GM18868 (cell line): Measurements from ENCODE around the gene PPP3CA.
"Not testable (repeated sequence)": the region's sequence is repeated elsewhere in the genome, so short reads cannot be mapped to it uniquely, and the experiment has no call there.

Experiments used
- ATAC-seq: cut with Tn5 transposase; IDR thresholded peaks from one replicate; pipeline ENCODE4 v1.9.1; 2021; ENCODE audit warnings: mild to moderate bottlenecking, moderate library complexity; ENCODE audit not compliant: unreplicated experiment

The PPP3CA gene

DNA sequence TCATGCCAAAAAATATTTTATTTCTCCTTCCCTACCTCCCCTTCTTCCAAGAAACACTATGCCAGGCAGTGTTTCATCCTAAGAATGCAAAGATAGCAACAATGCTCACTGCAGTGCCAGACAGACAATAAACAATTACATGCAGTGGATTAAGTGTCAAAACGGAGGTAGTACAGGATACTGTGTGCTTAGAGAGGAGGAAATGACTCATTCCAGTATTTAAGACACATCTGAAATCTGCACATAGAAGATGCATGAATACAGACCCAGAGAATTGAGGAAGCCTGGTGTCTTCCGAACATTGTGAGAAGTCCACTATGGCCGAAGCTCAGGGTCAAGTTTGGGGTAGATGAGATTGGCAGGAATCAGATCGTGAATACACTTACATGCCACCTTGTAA lies 326.4 kb downstream of the PPP3CA start:
- peak; percentile 72 for ATAC-seq

DNA sequence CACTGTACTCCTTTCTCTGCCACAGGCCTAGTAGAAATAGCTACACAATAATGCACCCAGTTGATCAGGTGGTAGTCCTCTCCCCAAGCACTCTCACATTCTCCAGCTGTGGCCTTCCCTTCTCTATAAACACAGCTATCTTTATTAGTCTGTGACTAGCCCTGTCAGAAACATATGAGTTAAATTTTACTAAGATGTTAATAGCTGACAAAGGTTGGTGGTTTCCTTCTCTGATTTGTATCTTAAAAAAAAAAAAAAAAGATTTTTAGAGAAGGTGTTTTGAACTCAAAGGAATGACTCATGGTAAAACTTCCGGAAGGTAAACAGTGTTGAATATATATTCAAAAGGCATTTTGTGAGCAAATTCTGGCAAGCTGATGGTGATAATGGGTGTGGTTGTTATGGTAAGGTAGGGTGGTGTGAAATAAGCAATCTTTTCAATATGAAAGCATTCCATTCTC lies 327.4 kb downstream of the PPP3CA start:
- ATAC-seq: peak; percentile 39

DNA sequence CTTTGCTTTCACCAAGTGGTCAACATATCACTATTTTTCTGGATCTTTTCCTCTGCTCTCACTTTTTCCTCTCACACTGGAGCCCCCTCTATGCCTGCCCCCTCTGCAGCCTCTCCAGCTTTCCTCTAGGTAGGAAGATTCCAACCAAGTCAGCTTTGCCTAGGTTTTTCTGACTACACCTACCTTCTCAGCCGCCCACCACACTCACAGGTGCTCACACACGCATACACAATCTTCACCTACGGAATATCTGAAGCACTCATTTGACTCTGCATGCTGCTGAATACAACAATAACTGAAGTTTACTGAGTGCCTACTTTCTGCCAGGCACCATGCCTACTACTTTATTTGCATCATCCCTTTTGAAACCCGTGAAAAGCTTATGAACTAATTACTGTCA lies 328.0 kb downstream of the PPP3CA start:
- ATAC-seq: no peak

DNA sequence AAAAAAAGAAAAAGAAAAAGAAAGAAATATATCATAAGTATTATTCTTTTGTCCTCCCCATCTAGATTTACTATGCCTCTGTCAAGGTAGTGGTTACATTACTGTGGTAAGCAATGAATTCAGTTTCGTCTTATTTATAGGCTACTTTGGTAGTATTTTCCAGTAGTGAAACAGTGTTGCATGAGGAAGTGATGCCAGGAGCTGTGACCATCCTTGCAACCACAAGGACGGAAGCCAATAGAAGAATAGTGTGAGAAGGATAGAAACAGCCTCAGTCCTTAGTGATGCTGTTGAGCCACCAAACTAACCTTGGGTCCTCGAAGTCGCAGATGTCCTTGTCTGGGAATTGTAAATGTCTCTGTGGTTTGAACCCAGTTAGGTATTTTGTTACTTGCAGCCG lies 328.5 kb downstream of the PPP3CA start:
- peak; percentile 57 for ATAC-seq

DNA sequence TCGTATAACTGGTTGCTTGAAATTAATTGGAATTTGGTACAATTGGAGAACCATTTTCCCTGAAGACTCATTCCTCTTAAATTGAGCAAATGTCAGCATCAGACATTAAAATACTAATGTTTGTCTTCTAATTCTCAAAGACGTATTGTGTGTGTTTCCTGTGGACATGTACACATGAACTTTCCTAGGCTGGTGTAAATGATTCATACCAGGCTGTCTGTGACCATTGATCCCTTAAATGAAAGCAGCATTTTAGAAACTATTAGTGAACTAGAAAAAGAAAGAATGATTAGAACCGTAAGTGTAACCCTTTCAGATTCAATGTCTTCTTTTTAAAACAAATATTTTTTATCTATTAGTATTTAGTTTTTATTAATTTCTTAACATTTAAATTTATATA lies 332.9 kb downstream of the PPP3CA start:
- peak; percentile 53 for ATAC-seq

DNA sequence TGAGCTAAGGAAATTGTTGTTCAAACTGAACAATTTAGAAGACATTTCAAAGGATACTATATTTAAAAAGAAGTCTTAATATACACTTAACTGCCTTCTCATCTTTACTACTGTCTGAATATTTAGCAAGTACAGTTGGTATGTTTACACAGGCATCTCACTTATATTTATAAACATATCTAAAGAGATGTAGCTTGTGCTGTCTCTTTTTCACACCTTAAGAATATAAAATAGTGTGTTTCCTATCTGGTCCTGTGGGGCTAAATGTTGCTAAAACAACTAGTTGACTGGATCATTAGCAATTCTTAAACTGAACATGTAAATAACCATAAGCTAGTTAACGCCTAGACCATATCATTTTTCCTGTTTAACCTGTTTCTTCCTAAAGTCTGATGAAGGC lies 336.3 kb downstream of the PPP3CA start:
- ATAC-seq: no peak

DNA sequence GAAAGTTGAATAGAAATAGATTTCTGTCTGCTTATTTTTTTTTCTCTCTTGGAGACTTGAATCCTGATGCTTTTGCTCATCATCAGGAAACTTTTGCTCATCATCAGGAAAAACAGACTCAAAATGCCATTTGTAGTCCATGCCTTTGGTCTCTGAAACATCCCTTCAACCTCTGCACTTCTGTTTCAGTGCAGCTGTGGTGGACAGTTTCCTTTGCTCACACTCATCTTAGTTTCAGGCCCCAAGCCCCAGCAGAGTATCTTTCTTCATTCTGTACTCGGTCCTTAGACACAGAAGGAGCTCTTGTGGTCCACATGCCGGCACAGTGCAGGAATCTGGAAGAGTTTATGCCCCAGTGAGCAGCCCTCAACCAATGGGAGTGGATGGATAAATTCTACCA lies 337.9 kb downstream of the PPP3CA start:
- peak; percentile 42 for ATAC-seq

DNA sequence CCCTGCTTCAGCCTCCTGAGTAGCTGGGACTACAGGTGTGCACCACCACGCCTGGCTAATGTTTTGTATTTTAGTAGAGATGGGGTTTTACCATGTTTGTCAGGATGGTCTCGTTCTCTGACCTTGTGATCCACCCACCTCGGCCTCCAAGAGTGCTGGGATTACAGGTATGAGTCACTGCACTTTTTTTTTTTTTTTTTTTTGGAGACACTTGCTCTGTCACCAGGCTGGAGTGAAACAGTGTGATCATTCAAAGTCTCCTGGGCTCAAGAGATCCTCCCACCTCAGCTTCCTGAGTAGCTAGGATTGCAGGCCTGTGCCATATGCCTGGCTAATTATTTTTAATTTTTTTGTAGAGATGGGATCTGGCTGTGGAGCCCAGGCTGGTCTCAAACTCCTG lies 338.8 kb downstream of the PPP3CA start:
- no peak for ATAC-seq

DNA sequence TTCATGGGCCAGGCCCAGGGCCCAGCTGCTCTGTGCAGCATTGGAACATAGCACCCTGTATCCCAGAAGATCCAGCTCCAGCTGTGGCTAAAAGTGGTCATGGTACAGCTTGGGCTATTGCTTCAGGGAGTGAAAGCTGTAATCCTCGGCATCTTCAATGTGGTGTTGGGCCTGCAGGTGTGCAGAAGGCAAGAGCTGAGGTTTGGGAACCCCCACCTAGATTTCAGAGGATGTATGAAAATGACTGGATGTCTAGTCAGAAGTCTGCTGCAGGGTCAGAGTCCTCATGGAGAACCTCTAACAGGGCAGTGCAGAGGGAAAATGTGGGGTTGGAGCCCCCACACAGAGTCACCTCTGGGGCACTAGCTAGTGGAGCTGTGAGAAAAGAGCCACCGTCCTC lies 341.7 kb downstream of the PPP3CA start:
- ATAC-seq: peak; percentile 54

DNA sequence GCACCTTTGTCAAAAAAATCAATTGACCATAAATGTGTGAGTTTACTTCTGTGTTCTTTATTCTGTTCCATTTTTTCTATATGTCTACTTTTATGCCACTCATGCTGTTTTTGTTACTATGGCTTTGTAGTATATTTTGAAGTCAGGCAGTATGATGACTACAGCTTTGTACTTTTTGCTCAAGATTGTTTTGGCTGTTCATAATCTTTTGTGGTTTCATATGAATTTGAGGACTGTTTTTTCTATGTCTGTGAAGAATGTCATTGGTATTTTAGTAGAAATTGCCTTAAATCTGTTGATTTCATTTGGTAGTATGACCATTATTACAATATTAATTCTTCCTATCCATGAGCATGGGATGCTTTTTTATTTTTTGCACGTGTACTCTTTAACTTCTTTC lies 346.8 kb downstream of the PPP3CA start:
- no peak for ATAC-seq

DNA sequence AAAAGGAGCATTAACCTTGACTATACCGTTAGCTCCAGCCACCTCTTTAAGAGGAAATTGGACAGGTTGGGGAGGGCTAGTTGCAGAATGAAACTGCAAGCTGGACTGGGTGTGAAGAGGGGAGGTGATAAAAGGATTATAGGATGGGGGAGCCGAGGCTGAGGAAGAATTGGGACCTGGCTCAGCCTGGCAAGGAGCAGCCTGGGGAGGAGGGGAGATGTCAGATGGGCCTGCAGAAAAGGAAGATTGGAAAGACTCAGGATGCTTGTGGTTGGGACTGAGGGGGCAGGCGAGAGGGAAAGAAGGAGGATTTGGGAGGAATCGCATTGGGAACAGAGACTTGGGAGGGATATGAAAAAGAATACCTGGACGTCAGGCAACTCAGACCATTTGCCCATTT lies 351.7 kb downstream of the PPP3CA start:
- no peak for ATAC-seq

DNA sequence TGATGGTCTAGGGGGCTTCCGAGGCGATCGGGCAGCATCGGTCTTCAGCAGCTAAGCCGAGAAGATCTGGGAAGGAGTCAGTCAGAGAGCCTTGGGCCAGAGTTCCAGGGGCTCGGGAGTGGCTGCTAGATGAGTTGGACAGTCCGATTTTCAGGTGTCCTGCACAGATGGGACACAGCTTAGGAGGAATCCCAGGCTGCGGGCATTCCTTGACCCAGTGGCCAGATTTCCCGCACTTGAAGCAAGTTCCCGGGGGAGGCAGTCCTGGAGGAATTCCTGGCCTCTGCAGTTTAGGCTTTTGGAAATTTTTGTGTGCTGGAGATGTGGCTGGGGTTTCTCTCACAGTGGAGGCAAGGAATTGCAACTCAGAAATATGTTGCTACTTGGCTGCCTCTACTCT lies 352.3 kb downstream of the PPP3CA start:
- ATAC-seq: not testable (repeated sequence)

DNA sequence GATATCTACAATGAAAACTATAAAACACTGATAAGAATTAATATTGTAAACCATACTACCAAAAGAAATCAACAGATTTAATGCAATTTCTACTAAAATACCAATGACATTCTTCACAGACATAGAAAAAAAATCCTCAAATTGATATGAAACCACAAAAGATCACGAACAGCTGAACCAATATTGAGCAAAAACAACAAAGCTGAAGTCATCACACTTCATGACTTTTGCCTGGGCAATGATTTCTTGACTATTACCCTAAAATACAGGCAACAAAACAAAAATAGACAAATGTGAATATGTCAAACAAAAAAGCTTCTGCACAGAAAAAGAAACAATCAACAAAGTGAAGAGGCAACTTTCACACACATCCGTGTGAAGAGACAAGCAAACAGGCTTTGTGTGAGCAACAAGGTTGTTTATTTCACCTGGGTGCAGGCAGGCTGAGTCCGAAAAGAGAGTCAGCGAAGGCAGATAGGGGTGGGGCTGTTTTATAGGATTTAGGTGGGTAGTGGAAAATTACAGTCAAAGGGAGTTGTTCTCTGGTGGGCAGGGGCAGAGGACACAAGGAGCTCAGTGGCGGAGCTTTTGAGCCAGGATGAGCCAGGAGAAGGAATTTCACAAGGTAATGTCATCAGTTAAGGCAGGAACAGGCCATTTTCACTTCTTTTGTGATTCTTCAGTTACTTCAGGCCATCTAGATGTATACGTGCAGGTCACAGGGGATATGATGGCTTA lies 355.8 kb downstream of the PPP3CA start:
- ATAC-seq: not testable (repeated sequence)

DNA sequence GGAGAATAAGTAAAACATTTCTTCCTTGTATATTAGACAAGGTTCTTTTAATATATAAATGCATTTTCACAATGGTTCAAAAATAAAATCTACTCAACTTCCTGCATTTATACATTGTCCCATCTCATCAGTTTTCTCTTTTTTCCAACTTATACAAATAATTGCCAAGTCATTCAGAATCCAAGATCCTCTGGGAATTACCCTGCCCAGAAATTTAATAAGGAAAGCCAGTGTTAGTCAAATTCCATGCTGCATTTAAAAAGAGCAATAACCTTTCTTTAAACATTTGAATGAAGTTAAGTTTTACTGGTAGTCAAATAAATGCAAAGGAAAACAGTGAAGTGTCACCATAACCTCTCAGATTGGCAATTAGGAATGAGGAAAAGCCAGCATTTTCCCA lies 357.9 kb downstream of the PPP3CA start:
- ATAC-seq: no peak

DNA sequence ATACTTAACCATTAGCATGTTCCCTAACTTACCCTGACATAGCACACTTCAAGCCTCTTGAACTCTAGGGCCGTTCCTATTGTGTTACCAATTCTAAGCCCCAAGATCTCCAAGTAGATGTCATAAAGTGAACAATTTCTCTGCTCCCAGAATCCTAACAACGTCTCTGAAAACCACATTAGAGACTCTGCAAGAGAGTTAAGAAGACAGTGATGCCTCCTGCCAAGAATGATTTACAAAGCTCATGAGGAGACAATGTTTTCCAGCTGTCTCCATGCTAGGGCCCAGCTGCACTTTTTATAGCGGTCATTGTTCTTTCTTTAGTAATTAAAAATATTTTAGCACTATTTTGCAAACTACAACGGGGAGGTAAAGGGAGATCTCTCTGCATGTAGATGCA lies 358.4 kb downstream of the PPP3CA start:
- ATAC-seq: no peak

DNA sequence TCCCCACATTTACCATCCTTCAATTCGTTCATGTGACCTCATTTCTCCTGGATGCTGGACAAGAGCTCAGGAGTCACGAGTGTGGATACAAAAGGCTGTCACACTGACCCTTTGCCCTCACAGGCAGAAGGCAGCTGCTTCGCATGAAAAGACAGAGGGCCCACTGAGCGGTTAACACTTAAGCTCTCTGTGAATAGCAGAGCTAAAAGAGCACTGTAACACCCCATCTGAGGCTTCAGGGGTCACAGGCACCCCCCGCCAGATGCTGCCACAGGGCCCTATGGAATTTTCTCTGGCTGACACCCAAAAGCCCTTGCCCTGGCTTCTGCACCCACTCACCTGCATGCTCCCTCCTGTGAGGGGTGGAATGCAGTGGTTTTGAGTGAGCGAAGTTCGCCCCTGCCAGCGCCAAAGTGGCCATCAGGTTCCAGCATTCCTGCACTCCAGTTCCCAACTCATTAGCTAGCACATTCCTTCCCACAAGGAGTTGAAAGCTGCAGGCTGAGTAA lies 360.9 kb downstream of the PPP3CA start:
- no peak for ATAC-seq

DNA sequence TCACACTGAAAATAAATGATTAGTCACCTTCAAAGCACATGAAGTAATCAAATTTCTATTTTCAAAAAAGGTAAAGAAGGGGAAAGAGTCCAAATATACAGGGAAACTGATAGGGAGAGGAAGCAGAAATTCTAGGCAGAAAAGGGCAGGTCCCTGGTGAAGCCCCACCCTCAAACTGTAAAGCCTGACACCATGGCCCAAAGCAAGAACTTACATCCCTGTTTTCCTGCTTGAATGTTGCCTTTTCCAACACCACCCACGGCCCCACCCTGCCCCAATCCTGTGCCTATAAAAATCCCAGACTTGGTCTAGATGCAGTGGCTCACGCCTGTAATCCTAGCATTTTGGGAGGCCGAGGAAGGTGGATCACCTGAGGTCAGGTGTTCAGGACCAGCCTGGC lies 361.8 kb downstream of the PPP3CA start:
- ATAC-seq: no peak

DNA sequence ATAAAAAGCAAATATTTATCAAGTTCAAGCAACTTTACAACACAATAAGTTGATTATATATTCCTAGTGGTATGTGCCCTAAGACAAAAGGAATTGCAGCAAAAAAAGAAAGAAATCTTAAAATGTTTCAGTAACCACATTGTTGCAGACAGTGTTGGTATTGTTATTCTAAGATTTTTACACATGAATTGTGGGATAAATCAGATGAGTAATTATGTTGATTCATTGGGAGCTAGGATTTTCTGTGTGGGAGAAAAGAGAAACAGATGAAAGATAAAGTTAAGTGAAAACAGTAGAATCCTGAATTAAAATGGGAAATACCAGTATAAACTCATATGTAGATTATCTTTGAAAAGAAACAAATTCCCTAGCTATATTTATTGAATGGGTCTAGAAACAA lies 362.4 kb downstream of the PPP3CA start:
- ATAC-seq: no peak

DNA sequence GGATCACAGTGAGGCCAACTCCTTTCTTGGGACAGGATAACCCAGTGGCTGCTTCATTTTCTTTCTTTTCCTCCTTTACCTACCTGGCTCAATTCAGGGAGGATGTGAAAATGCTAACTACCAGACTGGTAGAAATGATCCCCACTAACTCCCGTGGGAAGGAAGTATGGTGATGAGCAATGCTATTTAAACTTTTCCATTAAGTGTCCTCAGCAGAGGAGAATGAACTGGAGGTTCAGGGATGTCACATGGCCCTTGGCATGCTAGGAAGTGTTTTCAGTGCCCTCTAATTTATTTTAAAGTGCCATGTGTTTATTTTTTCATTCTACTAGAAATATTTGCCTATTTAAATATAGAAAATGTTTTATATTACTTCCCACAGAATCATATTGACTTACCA lies 363.9 kb downstream of the PPP3CA start:
- no peak for ATAC-seq

DNA sequence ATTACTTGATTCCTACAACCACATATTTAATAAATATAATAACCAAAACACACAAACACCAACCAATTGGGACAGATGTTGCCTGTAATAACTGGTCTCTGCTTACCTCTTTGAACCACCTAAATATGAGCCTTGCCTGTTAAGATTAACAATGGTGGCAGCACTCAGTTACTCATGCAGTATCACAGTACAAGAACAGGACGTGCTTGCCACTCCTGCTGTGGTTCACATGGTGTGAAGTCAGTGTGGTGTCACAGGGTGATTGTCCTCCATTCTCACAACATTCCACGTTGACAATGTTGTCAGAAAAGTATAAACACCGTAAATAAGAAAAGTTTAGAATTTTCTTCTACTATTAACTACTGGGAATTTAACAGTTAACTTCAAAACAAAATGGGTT lies 365.0 kb downstream of the PPP3CA start:
- no peak for ATAC-seq

DNA sequence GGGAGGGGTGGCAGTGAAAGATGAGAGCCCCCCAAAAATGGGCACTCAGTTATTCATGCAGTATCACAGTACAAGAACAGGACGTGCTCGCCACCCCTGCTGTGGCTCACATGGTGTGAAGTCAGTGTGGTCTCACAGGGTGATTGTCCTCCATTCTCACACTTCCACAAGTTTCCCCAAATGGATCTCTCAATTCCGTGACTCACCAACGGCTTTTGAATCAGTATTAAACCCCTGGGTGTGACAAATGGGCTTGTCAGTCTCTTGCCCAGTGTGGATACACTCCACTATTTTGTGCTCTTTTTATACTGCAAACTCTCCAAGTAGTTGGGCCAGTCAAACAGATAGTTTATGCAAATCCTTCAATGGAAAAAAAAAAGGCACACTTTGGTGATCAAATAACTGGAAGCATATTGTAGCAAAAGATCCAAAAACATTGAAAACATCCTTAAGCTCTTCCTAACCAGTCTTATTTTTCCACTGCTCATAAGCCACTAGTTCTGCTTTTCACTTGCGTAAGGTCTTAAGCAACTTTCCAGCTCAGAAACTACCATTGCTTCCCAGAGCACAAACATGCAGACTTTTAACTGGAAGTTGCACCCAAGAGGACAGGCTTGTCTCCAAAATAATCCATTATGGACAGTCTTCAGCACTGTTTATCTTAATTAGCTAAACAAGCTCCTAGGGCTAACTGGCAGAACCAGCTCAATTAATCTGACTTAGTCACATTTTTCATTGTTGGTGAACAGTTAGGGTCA lies 365.7 kb downstream of the PPP3CA start:
- no peak for ATAC-seq

DNA sequence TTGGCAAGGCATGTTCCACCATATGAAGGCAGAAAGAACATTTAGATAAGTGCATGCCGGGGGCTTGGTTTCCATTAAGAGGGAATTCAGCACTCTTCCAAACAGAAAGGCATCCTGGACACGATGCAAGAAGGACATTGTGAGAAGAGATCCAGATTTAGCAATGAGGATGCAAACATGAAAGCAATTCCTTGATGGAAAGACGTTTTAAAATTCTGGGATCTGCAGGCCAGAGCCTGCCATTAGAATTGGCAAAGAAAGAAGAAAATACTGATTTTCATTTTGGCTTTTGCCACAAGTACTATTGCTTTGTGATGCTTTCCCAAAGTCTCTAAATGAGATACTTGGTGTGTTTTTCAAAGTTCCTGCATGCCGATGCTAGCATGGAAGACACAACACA lies 367.6 kb downstream of the PPP3CA start:
- no peak for ATAC-seq
